Pancreas (tissue), 10 donors: ENCODE data around the gene HAL. TPM values are rescaled to one million over a fixed set of nuclear protein-coding genes. Genes with fewer than 3 reads are reported as not detected.
"Not testable (repeated sequence)": the region's sequence is repeated elsewhere in the genome, so short reads cannot be mapped to it uniquely, and the experiment has no call there.

Experiments used
- ATAC-seq, 4 donors: fragments of 200-7000 bp; cut with Tn5 transposase; one replicate each; pipeline versions ENCODE4 v1.8.0 to v1.9.1; 2020; ENCODE audit warnings: mild to moderate bottlenecking in 4 of 4, moderate library complexity in 4 of 4
- DNase-seq, 6 donors: peaks; one replicate each; pipeline ENCODE4 v3.0.0-alpha.2; 2020
- FAIRE-seq: peaks from 2 replicates; lab custom pipeline; 2012; peaks lifted over from hg19 to GRCh38; lab: Jason Lieb, UNC
- H3K27ac ChIP-seq, 4 donors: fragments of 200-600 bp; sonication (generic); 1 replicate in 3 of 4; 2 replicates in 1 of 4; pipeline versions ENCODE4 v1.5.0 to v1.8.0; 2020
- H3K27me3 ChIP-seq, 4 donors: fragments of 200-600 bp; one replicate each; pipeline ENCODE4 v1.8.0; 2021
- H3K36me3 ChIP-seq, 3 donors: fragments of 200-600 bp; sonication (generic) in 1 of 3; one replicate each; pipeline versions ENCODE4 v1.5.0 to v1.8.0; 2020 to 2021
- H3K4me1 ChIP-seq, 3 donors: fragments of 200-600 bp; one replicate each; pipeline ENCODE4 v1.8.0; 2021
- H3K4me3 ChIP-seq, 4 donors: fragments of 200-600 bp; sonication (generic) in 2 of 4; one replicate each; pipeline versions ENCODE4 v1.5.0 to v1.8.0; 2020 to 2021
- H3K9me3 ChIP-seq, 4 donors: fragments of 200-600 bp; one replicate each; pipeline ENCODE4 v1.8.0; 2021
- CTCF ChIP-seq, 4 donors: fragments of 200-600 bp; sonication (generic) in 3 of 4; IDR thresholded peaks; one replicate each; pipeline versions ENCODE4 v1.5.0 to v1.8.0; 2021; ENCODE audit warnings: antibody characterized with exemption in 4 of 4
- WGBS, 2 donors: extraction: QIAGEN DNeasy Blood & Tissue Kit; methylation state at CpG; one replicate each; pipeline ENCODE4 v1.1.7; 2013; 5-methylcytosine and 5-hydroxymethylcytosine counted together
- intact Hi-C, 3 donors: fragments of 100-400 bp; cut with DNase I; formaldehyde crosslinking; loops; one replicate each; pipeline versions ENCODE4 v1.11.1 to v1.14.2; 2022
- polyA plus RNA-seq, 2 donors: library from polyadenylated mRNA; stranded (reverse); fragments of 200-250 nt; gene quantifications; one replicate each; pipeline ENCODE4 v1.2.3, GENCODE V29; 2013
- total RNA-seq, 6 donors: library from RNA; stranded (reverse); fragmentation: NEBNext Ultra II Directional in 4 of 6; extraction: Animal tissue kit (Norgen Biotek cat#: 25700) in 4 of 6; gene quantifications; one replicate each; pipeline versions ENCODE4 v1.2.1 to v1.2.4, GENCODE V29; 2021 to 2023
- donor health status: healthy with polysubstance abuse.
- donor health status: DM: no; HTN: no; CAD: no; lungs with moderate emphysema.
- donor health status: DM: no; HTN: no; CAD: no.
- donor health status: control.
- donor health status: control.
- donor health status: Bipolar disorder and iron deficiency.
- donor health status: DM: yes; HTN: yes; CAD: no.
- donor health status: DM: no; HTN: no; CAD: no.
- donor health status: DM: no; HTN: no; CAD: no.
- donor health status: DM: yes; HTN: yes; CAD: no.

Gene HAL
- total and polyA plus RNA-seq, 8 donors, result 0.08 to 1.2 (median 0.58) TPM; not detected in 1

- 78 to 84% methylated on average over 4 of the region's 4 CpGs for WGBS, 2 donors
- Histone ChIP-seq H3K27me3 (no peaks in the 10 kb centered on the region), H3K4me3 (no peak overlapping the region), H3K27ac (no peak overlapping the region), H3K36me3 (no peaks in the 10 kb centered on the region), H3K9me3 (no peaks in the 10 kb centered on the region), H3K4me1 (no peaks in the 10 kb centered on the region)
- DNase-seq (no peak), FAIRE-seq (no peak), ATAC-seq (no peak)
- no peak for TF ChIP-seq CTCF (IDR thresholded peaks at IDR 0.05)
- intact Hi-C loops, result no loop called here
Observed at GRCh38 chr12:95975491-95975890, 20.7 kb downstream of the HAL start.

- TF ChIP-seq CTCF (IDR thresholded peaks at IDR 0.05), result no peak
- no peak for ATAC-seq
- DNase-seq, result no peak
- H3K4me3 ChIP-seq, result no peak overlapping the region
- intact Hi-C loops, result no loop called here
- FAIRE-seq, result no peak
- H3K27me3 ChIP-seq, result no peaks in the 10 kb centered on the region
- no peaks in the 10 kb centered on the region for H3K4me1 ChIP-seq
- no peaks in the 10 kb centered on the region for H3K36me3 ChIP-seq
- 39 to 47% methylated on average over 2 of the region's 2 CpGs for WGBS, 2 donors
- no peak overlapping the region for H3K27ac ChIP-seq
- H3K9me3 ChIP-seq, result no peaks in the 10 kb centered on the region
Observed at GRCh38 chr12:95974358-95974757, 21.8 kb downstream of the HAL start.

GRCh38 chr12:95972832-95973456 lies 23.2 kb downstream of the HAL start:
- DNase-seq (no peak), FAIRE-seq (no peak), ATAC-seq (no peak)
- WGBS, 2 donors, result 67 to 71% methylated on average over 4 of the region's 4 CpGs
- H3K4me3 ChIP-seq, result no peak overlapping the region
- H3K27ac ChIP-seq, result no peak overlapping the region
- intact Hi-C loops, result no loop called here
- no peak for TF ChIP-seq CTCF (IDR thresholded peaks at IDR 0.05)
- H3K4me1 ChIP-seq, result no peaks in the 10 kb centered on the region
- no peaks in the 10 kb centered on the region for H3K27me3 ChIP-seq
- H3K36me3 ChIP-seq, result no peaks in the 10 kb centered on the region
- no peaks in the 10 kb centered on the region for H3K9me3 ChIP-seq

GRCh38 chr12:95970905-95971304 lies 25.2 kb downstream of the HAL start:
- FAIRE-seq, result no peak

GRCh38 chr12:95969116-95969515 lies 27.0 kb downstream of the HAL start:
- H3K27me3 ChIP-seq, intact Hi-C loops: not testable (repeated sequence)
- WGBS, 2 donors, result 90 to 94% methylated on average over 19 to 28 of the region's 28 CpGs

More at GRCh38 chr12:95970905-95971304, 25.2 kb downstream of the HAL start:
- ATAC-seq (no peak), DNase-seq (no peak)
- TF ChIP-seq CTCF (IDR thresholded peaks at IDR 0.05), result no peak
- intact Hi-C loops, result no loop called here
- H3K36me3 ChIP-seq, result no peaks in the 10 kb centered on the region
- H3K27ac ChIP-seq, result no peak overlapping the region
- no peaks in the 10 kb centered on the region for H3K4me1 ChIP-seq
- no peaks in the 10 kb centered on the region for H3K9me3 ChIP-seq
- H3K4me3 ChIP-seq, result no peak overlapping the region
- 64 to 70% methylated on average over 7 of the region's 7 CpGs for WGBS, 2 donors
- no peaks in the 10 kb centered on the region for H3K27me3 ChIP-seq

More at GRCh38 chr12:95969116-95969515, 27.0 kb downstream of the HAL start:
- peak in 1 of 6 donors; percentile 42 for DNase-seq
- not testable (repeated sequence) for ATAC-seq, H3K9me3 ChIP-seq, H3K4me3 ChIP-seq, FAIRE-seq, H3K27ac ChIP-seq, H3K4me1 ChIP-seq, H3K36me3 ChIP-seq
